Brain pericyte (primary cell): ENCODE results near the gene GPX1.
A peak's percentile ranks its signal among the peaks of the same experiment; 100 is the strongest.
"Not testable (repeated sequence)": the region's sequence is repeated elsewhere in the genome, so short reads cannot be mapped to it uniquely, and the experiment has no call there.

ENCODE experiments used
- DNase-seq: peaks from one replicate; pipeline ENCODE4 v3.0.0-alpha.2; 2012; ENCODE audit warnings: low read depth, low spot score

Gene GPX1

GRCh38 chr3:49357443-49358216 is 523 bp downstream of the GPX1 start:
- DNase-seq = peak; percentile 55

DNA sequence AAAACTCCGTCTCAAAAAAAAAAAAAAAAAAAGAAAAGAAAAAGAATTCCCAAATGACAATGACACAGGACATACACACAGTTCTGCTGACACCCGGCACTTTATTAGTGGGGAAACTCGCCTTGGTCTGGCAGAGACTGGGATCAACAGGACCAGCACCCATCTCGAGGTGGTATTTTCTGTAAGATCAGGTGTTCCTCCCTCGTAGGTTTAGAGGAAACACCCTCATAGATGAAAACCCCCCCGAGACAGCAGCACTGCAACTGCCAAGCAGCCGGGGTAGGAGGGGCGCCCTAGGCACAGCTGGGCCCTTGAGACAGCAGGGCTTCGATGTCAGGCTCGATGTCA is 1.1 kb downstream of the GPX1 start:
- DNase-seq = not testable (repeated sequence)

- DNase-seq = no peak
Observed at GRCh38 chr3:49352890-49353421, 5.2 kb downstream of the GPX1 start.

- no peak for DNase-seq
Observed at GRCh38 chr3:49352281-49352680, 5.9 kb downstream of the GPX1 start.

DNA sequence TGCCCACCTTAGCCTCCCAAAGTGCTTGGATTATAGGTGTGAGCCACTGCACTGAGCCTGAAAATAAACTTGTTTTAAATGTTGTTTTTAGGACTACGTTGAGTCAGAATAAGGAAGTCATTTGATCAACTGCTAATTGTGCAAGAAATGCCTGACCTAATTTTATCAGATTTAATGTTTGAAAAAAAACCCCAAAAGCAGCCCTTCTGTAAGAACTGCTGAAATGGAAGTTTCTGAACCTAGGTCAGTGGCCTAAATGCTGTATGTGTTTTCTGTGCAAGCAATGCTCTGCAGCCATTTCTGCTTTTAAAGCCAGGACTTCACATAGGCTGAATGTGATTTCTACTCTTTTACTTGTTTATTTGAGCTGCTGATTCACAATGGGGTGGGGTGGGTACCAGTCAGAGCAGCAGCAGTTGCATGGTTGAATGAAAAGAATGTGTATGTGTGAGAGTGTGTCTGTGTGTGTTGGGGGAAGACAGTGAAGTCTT is 6.6 kb downstream of the GPX1 start:
- no peak for DNase-seq

DNA sequence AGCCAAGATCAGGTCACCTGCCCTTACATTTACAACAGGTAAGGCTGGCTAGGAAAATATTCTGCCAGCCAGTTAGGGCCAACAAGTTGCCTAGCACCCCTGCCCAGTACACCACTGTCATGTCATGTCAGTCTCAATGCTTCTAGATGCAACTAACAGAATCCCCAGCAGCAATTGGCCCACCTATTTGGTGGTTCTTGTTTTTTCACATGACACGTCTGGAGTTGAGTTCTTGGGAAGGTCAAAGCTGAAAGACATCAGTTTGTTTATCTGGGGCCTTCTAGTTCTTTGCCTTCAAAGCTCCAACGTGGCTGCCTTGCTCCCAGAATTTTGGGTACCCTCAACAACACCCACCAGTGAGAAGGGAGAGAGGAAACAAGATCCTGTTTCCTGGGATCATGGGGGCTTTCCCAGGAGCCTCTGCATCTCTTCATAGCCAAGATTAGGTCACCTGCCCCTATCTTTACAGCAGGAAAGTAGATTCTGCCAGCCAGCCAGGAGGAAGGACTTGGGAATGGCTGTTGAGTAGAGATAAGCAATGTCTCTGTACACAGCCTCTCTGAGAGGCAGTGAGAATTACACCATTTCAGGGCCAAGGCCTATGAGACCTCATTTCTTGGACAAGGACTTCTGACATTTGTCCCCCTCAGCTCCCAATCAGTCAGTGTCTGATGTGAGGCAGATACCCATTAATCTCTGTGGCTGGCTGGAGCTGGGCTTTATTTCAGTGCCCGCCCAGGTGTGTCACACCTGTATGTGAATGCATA is 8.6 kb downstream of the GPX1 start:
- no peak for DNase-seq

DNA sequence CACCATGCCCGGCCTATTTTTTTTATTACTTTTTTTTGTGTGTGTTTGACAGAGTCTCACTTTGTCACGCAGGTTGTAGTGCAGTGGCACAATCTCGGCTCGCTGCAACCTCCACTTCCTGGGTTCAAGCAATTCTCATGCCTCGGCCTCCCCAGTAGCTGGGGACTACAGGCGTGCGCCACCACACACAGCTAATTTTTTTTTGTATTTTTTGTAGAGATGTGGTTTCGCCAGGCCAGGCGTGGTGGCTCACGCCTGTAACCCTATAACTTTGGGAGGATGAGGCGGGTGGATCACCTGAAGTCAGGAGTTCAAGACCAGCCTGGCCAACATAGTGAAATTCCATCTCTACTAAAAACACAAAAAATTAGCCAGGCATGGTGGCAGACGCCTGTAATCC is 9.8 kb downstream of the GPX1 start:
- DNase-seq = not testable (repeated sequence)

DNA sequence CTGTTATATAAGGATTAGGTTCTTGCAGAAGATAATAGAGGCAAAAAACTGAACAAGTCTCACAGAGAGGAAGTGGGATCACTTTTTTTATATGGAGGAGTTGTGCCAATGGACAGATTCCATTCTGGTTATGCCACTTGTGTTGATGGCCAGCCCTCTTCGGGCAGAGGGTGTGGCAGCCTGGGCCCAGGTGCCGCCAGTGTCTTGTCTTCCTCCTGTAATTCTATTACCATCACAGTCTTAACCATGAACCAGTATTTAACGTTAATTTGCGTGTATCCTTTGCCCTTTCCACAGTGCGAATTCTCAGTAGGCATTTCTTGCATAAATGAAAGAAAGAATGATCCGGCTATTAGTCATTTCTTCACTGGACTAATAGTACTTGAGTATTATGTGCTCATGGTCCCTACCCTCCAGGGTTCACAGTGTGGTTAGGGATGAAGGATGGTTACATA is 11.3 kb downstream of the GPX1 start:
- DNase-seq = no peak

DNA sequence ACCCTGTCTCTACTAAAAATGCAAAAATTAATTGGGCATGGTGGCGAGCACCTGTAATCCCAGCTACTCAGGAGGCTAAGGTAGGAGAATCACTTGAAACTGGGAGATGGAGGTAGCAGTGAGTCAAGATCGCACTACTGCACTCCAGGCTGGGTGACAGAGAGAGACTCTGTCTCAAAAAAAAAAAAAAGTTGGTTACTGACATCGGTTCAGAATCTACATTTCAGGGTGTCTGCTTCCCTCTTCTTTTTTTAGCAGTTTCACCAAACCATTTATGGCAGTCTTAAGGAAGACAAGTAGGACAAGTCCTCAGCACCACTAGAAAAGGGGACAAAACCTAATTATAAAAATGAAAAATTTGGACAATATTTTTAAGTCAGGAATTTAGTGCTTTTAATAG is 15.0 kb downstream of the GPX1 start:
- DNase-seq = no peak

DNA sequence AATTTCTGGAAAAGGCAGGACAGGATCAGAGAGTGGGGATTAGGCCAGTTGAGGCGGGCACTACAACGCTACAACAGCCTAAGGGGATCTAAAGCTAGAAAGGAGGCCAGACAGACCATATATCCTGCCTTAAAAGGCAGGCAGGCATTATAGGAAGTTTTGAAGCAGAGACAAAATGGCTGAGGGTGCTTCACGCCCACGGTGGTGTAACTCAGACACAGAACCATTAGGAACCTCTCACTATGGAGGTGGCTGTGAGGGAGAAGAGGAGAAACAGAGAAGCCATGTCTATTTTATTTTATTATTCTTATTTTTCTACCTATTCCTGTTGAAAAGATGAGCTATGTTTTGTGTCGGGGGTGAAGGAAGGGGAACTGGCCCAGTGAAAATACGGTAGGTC is 16.2 kb downstream of the GPX1 start:
- no peak for DNase-seq

DNA sequence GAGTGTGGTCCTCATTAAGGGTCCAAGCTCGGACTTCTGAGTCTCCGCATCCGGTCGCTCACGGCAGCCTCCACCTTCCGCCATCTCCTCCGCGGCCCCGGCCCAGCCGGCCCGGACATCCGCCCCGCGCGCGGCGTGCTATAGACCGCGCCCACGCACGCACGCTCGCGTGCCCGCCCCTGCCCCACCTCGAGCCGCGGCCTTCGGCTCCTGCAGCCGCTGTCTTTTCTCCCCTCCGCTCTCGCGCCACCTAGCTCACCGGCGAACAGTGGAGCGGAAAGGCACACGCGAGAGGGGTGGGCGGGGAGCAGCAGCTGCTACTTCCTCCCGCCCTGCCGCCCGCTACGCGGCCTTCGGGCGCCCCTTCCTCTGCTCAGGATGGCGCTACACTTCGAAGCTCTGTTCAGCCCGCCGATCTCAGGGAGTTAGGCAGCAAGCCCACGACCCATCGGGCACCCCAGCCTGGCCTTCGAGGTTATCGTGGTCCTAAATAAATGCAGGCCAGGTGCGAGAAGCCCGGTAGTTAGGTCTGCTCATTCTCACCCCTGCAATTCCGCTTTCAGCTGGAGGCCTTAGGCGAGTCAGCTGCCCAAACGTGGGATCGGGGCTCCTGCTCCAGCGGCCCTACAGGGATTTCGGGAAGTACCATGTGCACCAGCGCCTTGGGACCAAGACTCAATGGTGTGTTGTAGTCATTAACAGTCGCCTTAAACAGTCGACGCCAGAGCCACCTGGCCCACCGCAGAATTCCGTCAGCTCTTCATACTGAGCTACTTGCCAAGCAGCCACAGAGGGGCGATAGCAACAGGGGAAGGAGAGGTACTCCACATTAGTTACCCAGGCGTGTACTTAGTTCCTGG is 18.0 kb downstream of the GPX1 start, which contains the start of gene USP4:
Gene USP4, minus strand, starts transcription at position 113 of the 860 bp plus-strand sequence. Its CDS starts 29 bp downstream, at position 84.
- DNase-seq = peak; percentile 67

DNA sequence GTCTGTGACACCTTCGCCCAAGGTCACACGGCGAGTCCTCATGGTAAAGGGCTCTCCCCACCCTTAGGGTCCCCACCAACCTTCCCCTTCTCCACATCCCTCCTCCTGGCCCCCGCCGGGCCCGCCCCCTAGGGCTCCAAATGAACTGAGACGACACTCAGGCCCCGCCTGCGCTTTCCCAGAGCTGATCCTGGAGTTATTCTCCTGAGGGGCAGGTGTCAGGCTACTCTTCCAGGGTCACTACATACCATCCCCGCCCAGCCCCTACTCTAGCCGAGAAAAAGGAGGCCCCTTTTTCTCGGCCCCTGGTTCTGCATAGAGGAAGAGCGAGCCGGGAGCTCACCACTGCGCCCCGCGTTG is 18.6 kb downstream of the GPX1 start:
- DNase-seq = no peak

DNA sequence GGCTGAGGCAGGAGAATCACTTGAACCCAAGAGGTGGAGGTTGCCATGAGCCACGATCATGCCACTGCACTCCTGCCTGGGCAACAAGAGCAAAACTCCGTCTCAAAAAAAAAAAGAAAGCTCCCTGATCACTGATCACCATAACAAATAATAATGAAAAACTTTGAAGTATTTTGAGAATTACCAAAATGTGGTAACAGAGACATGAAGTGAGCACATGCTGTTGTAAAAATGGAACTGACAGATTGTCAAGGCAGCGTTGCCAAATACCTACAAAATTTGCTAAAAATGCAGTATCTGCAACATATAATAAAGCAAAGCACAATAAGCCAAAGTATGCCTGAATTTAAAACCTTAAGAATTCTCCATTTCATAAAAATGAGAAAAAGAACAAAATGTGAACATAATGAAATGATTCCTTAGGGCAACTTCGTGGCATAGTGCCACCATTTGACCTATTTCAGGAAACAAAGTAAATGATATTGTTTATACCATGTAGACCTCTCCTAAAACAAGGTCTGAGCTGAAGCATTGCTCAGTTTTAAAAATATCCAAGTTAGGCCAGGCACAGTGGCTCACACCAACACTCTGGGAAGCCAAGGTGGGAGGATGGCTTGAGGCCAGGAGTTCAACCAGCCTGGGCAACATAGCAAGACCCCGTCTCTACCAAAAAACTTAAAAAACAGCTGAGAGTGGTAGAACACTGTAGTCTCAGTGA is 24.1 kb downstream of the GPX1 start:
- no peak for DNase-seq

DNA sequence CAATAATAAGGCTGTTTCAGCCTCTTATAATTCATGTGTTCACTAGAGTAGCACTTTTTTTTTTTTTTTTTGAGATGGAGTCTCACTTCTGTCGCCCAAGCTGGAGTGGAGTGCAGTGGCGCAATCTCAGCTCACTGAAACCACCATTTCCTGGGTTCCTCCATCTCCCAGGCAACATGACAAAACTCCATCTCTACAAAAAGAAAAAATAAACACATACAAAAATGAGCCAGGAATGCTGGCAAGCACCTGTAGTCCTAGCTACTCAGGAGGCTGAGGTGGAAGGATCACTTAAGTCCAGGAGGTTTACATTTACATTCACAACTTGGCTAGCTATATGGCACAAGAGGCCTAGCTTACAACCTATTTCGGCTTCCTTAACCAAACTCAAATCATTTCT is 25.1 kb downstream of the GPX1 start:
- no peak for DNase-seq

GRCh38 chr3:49329186-49329585 is 29.0 kb downstream of the GPX1 start:
- DNase-seq = no peak

DNA sequence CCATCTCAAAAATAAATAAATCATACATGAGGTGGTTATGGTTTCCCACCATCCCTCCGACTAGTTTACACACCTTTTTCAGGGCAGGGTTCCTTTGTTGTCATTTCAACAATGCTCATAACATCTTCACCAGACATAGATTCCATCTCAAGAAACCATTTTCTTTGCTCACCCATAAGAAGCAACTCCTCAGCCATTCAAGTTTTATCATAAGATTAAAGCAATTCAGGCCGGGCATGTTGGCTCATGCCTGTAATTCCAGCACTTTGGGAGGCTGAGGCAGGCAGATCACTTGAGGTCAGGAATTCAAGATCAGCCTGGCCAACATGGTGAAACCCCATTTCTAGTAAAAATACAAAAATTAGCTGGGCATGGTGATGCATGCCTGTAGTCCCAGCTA is 29.8 kb downstream of the GPX1 start:
- DNase-seq = not testable (repeated sequence)

DNA sequence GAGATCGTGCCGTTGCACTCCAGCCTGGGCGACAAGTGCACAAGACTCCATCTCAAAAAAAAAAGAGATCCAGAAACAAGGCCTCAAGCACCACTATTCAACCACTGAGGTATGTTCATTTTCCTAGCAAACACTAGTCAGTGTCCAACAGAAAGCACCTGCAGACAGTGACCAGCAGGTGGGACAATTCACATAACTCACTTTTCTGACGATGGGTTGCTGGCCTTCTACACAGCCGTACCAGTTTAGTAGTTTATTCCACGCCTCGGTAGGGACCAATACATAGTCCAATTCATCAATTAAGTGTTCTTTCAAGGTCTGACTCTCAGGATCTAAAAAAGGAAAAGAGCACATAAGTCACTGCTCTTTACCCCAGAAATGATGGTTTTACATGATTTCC is 30.7 kb downstream of the GPX1 start:
- no peak for DNase-seq

DNA sequence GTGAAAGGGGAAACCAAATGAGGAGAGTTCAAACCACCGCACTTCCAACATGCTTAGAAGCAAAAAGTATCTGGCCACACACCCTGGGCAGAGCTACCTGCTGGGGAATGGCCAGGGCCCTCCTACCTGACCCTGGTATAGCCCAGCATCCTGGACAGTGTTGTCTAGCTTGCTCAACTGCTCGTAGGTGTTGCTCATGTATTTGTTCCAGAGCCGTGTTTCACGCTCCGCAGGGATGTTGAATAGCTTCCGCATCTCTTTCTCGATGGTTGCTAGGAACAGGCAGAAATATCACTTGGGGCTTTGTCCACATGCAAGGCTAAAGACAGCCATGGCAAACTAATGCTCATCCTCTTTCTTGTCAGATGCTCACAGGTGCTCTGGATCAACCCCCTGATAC is 33.4 kb downstream of the GPX1 start:
- DNase-seq = no peak

GRCh38 chr3:49316696-49317457 is 41.3 kb downstream of the GPX1 start:
- no peak for DNase-seq
